T-helper 1 cell treated with Interleukin-12 subunit alpha and Interleukin-12 subunit beta and Interleukin-4 antibody, amounts not matched to agents 30 ng/mL and 1 ng/mL, for 36 hours (primary cell): ENCODE data around the gene AHCYL1. TPM values are rescaled to one million over a fixed set of nuclear protein-coding genes. Genes with fewer than 3 reads are reported as not detected.

Source experiments
- intact Hi-C: fragments of 100-400 bp; cut with micrococcal nuclease; formaldehyde crosslinking; loops from one replicate; pipeline ENCODE4 v1.15.1; 2024
- total RNA-seq: library from RNA; stranded (reverse); gene quantifications from 2 replicates; pipeline ENCODE4 v1.2.3, GENCODE V29; 2022

The AHCYL1 gene
- total RNA-seq, 1 donor from 2014 or later, result 52.6 TPM

GRCh38 chr1:110058591-110058990, 74.0 kb downstream of the AHCYL1 start:
- intact Hi-C loops, result no loop called here

- intact Hi-C loops, result no loop called here
Measured at GRCh38 chr1:110059133-110059863, 74.7 kb downstream of the AHCYL1 start.

GRCh38 chr1:110060034-110060661, 75.6 kb downstream of the AHCYL1 start:
- intact Hi-C loops, result loop anchor here (1.0 to 2.0 kb wide), 2 partner anchors 31 to 57 kb away; no protein-coding TSS in a partner anchor

- intact Hi-C loops, result loop anchor here (1.0 to 2.0 kb wide), 2 partner anchors 31 to 56 kb away; no protein-coding TSS in a partner anchor
Measured at GRCh38 chr1:110060662-110061060, 76.1 kb downstream of the AHCYL1 start.

- intact Hi-C loops, result loop anchor here (2.0 kb wide), 1 partner anchor 55 kb away; no protein-coding TSS in a partner anchor
Measured at GRCh38 chr1:110061341-110061740, 76.8 kb downstream of the AHCYL1 start.

- intact Hi-C loops, result no loop called here
Measured at GRCh38 chr1:110062612-110063011, 78.0 kb downstream of the AHCYL1 start.

- intact Hi-C loops, result no loop called here
Measured at GRCh38 chr1:110063781-110064180, 79.2 kb downstream of the AHCYL1 start.

- intact Hi-C loops, result no loop called here
Measured at GRCh38 chr1:110064576-110065337, 80.2 kb downstream of the AHCYL1 start.

- intact Hi-C loops, result no loop called here
Measured at GRCh38 chr1:110065841-110066240, 81.3 kb downstream of the AHCYL1 start.

GRCh38 chr1:110067479-110067892, 82.9 kb downstream of the AHCYL1 start:
- intact Hi-C loops, result no loop called here

GRCh38 chr1:110067893-110068645, 83.5 kb downstream of the AHCYL1 start:
- intact Hi-C loops, result loop anchor here (2.0 kb wide), 1 partner anchor 17 kb away; no protein-coding TSS in a partner anchor

GRCh38 chr1:110068646-110069403, 84.3 kb downstream of the AHCYL1 start:
- intact Hi-C loops, result loop anchor here (2.0 kb wide), 1 partner anchor 16 kb away; no protein-coding TSS in a partner anchor

- intact Hi-C loops, result loop anchor here (2.0 kb wide), 1 partner anchor 15 kb away; no protein-coding TSS in a partner anchor
Measured at GRCh38 chr1:110069404-110070281, 85.1 kb downstream of the AHCYL1 start.

GRCh38 chr1:110070282-110070669, 85.7 kb downstream of the AHCYL1 start:
- intact Hi-C loops, result no loop called here

GRCh38 chr1:110070671-110071242, 86.2 kb downstream of the AHCYL1 start, which contains the start of gene ALX3:
Gene ALX3 (minus strand): TSS chr1:110070672. CDS start chr1:110070612, 60 bp downstream.
- intact Hi-C loops, result no loop called here
